HG03159 (cell line): ENCODE measurements around the gene ZNF362.
"Not testable (repeated sequence)": the region's sequence is repeated elsewhere in the genome, so short reads cannot be mapped to it uniquely, and the experiment has no call there.

Experiments
- ATAC-seq: cut with Tn5 transposase; IDR thresholded peaks from one replicate; pipeline ENCODE4 v1.9.1; 2021; ENCODE audit warnings: mild to moderate bottlenecking, moderate library complexity; ENCODE audit not compliant: unreplicated experiment

The ZNF362 gene

DNA sequence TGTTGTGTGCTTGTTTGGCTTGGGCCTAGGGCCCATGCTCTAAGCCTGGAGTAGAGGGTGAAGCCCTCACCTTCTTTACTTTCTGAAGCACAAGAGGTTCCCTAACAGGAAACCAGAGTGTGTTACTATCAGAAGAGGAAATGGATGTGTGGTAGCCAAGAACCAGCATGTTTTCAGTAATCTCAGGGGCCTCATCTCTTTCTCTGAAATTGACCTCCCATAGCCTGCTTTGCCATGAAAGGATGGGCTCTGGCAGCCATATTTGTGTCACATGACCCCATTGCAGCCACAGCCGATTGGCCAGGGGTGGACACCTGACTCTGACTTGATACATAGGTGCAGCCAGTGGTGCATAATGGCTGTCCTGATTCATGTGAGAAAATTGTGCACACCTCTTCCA lies 46.0 kb downstream of the ZNF362 start:
- ATAC-seq = no peak

DNA sequence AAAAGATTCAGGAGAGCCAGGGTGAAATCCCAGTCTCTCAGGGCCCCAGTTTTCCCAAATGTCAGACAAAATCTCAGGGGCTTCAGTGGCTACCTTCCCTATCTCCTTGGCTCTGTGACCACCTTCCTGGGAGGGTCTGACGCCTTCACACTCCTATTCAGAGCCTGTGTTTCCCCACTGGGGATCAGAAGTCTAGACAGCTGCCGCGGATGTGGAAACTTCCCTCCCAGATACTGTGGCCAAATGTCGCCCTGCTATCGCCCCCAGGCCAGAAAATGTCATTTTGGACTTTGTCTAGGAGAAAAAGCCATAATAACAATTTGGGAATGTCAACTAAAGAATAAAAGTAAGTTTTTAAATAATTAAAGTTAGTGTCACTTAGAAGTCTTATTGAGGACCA lies 48.7 kb downstream of the ZNF362 start:
- ATAC-seq = no peak

DNA sequence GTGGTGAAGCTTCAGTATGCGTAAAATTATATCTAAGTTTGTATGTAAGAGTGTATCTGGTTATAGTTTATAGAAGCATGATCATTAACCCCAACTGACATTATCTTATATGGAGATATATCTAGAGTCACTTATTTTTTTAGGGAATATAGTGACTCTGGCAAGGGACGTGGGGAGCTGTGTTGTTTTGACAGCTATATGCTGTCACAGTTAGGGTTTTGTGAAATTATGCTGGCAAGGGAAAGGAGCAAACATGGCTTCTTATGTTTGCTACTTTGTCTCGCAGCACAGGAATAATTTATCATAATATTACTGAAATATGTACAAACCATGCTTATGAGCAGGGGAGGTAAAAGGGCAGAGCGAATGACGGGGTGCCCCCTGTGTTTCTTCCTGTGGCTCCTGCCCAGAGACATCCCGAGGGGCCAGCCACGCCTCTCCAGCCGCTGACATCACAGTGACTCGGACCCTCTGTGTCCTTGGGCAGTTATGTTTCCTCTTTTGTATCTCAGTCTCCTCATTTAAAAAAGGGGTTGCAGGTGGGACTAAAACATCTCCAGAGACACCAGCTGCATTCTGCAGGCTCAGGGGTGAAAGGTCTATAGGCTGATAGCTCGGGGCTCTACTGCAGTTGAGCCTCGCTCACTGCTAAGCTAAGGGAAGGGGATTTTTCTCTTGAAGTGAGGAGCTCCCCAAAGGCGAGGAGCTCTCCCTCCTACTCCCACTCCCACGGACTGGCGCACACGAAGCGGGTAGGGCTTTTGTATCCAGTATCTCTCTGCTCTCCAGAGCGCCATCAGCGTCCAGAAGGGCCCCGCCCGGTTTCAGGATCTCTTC lies 49.7 kb downstream of the ZNF362 start:
- no peak for ATAC-seq

DNA sequence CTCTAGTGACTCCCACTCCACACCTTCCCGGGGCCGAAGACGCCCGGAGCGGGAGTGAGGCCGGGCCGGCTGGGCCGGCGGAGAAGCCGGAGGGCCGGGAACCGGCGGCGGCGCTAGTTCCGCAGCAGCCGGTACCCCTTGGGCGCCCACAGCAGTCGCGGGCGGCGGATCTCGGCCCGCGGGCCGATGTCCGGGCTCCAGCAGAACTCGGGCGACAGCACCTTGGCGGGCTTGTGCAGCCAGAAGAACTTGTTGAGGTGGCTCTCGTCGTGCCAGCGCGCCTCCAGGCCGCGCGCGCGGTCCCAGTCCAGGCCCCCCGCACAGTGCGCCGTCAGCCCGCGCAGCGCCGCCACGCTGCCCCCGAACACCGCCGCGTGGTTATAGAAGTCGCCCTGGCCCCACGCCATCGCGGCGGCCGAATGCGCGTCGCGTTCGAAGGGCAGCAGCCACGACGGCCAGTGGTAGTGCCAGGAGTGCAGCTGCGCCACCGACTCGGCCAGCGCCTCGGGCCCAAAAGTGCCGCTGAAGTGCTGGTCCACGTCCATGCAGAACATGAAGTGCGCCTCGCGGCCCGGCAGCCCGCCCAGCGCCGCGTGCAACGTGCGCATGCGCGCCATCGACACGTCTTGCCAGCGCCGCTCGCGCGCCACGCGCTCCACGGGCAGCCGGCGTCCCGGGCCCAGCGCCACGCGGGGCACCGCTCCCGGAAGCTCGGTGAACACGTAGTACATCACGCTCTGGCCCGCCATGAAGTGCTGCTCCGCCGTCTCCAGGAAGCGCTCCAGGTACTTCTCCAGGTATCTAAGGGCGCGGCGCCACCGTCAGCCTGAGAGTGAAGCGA lies 50.6 kb downstream of the ZNF362 start:
- ATAC-seq = no peak

DNA sequence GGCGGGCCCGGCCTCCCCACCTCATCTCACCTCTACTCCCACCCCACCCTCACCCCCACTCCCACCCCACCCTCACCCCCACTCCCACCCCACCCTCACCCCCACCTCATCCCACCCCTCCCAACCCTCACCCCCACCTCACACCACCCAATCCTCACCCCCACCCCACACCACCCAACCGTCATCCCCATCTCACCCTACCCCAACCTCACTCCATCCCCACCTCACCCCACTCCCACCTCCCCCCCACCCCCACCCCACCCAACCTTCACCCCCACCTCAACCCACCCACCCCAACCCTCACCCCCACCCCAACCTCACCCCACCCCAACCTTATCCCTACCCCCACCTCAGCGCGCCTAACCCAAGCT lies 51.2 kb downstream of the ZNF362 start:
- no peak for ATAC-seq

DNA sequence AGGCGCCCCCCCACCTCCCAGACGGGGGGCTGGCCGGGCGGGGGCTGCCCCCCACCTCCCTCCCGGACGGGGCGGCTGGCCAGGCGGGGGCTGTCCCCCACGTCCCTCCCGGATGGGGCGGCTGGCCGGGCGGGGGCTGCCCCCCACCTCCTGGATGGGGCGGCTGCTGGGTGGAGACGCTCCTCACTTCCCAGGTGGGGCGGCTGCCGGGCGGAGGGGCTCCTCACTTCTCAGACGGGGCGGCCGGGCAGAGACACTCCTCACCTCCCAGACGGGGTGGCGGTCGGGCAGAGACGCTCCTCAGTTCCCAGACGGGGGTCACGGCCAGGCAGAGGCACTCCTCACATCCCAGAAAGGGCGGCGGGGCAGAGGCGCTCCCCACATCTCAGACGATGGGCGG lies 53.1 kb downstream of the ZNF362 start:
- not testable (repeated sequence) for ATAC-seq

DNA sequence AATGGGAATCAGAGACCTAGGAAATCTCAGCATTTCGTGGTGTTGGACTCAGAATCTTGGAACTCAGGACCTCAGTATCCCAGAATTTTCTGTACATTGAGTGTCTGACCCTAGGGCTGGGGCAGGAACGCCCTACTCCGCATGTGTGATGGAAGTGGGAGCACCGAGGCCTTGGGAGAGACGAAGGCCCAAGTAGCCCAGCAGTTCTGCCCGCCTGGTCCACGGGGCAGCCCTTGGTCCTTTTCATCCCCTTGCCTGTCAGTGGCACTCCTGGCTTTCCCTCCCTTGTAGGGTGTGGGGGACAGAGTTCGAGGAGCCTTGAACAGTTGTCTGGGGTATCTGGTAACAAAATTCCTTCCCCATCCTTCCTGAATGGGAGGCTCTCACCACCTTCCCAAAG lies 54.4 kb downstream of the ZNF362 start:
- ATAC-seq = no peak

DNA sequence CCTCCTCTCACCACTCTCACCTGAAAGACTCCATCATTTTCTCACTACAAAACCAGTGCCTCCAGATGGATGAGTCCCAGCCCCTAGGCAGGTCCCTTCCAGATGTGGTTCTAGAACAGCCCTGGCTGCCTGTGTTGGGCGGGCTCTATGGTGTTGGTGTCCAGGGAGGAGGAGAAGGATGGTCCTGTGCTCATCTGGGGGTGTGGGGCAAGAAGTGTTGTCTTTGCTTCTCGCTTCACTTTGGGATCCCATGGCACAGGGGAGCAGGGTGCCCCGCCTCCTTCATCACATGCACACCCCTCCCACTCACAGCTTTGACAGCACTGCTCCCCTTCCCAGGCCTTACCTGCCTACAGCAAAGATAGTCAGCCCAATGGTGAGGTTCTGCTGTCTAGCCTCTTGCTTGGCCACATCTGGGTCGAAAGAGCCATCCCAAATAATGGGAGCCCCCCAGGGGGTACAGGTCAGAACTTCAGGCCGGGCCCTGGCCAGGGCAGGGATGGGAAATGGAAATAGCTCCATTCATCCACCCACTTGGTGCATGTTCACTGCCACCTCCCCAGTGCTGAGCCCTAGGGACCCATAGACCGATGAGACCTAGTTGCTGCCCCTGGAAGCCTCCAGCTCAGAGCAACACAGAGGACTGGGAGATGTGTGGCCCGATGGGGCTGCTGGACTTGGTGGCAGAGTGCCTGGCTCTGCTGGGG lies 55.6 kb downstream of the ZNF362 start:
- ATAC-seq = no peak

DNA sequence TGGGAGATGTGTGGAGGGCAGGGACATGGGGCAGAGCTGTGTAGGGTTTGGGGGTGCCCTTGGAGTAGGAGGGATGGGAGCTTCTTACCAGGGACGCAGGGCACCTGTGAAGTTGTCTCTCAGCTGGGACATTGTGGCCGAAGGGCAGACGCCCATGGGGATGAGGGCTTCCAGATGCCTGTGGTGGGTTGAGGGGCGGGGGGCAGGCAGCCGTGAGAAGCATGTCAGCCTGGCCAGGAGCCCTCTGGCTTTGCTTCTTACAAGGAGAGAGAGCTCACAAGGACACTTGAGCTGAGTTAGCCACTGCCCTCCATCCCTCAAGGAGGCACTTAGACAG lies 56.1 kb downstream of the ZNF362 start:
- ATAC-seq = no peak

DNA sequence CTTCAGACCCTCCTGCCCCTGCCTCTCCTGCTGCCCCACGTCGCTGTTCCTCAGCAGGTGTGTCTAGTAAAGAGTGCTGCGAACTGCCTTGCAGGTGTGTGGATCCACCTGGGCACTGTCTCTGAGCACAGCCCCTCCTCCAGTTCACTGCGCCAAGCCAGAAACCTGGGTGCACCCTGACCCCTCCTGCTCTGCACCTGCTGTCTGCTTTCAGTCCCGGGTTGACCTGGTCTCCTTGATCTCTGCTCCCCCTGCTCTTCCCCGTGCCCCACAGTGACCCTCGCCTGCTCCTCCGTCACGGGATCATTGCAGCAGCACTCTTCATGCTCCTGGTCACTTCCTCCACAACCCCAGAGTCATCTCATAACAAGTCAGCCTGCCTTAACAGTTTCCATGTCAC lies 58.1 kb downstream of the ZNF362 start:
- ATAC-seq = no peak

DNA sequence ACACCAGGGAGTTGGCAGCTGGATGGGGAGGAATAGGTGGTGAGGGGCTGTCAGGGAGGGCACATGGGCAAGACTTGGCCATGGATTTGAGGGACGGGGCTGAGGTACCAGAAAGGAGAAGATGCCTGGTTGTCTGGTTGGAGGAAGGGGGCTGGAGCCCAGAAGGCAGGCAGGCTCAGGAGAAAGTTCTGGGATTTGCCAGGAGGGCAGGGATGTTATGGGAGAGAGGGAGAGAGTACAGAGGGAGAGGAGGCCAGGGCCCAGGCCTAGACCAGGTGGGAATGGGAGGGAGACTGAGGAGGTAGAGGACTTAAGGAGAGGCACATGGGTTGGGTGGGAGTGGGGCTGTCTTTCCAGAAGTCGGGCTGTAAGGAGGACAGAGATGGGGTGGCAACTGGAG lies 60.3 kb downstream of the ZNF362 start:
- ATAC-seq = no peak

DNA sequence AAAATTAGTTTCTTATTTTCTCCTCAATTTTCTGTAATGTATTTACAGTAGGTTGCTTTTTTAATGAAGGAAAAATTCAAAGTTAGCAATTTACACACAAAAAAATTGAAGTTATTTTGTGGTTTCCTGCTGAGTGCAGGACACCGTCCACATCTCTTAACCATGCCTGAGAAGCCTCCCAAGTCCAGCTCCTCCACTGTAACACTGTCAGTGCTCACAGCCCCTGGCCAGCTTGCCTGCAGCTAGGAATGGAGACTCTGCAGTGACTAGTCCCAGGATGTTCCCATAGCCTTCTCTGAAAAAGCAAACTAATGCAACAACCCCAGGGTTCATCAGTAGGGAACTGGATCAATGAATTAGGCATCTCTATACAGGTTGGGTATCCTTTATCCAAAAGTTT lies 61.1 kb downstream of the ZNF362 start:
- ATAC-seq = no peak

DNA sequence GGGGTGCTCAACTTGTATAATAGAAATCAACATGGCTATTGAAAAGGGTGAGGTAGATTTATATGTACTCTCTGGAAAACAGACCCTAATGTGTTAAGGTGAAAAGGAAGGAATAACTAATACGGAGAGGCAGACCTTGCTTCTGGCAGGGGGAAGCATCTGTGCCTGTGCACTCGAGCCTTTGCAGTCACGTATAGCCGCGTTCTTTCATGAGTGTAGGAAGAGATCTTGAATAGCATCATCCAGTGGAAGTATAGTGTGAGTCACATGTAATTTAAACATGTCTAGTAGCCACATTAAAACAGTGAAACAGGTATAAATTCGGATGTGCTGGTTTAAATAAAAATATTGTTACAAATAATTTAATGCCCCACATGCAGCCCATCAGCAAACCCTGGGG lies 61.7 kb downstream of the ZNF362 start:
- no peak for ATAC-seq

DNA sequence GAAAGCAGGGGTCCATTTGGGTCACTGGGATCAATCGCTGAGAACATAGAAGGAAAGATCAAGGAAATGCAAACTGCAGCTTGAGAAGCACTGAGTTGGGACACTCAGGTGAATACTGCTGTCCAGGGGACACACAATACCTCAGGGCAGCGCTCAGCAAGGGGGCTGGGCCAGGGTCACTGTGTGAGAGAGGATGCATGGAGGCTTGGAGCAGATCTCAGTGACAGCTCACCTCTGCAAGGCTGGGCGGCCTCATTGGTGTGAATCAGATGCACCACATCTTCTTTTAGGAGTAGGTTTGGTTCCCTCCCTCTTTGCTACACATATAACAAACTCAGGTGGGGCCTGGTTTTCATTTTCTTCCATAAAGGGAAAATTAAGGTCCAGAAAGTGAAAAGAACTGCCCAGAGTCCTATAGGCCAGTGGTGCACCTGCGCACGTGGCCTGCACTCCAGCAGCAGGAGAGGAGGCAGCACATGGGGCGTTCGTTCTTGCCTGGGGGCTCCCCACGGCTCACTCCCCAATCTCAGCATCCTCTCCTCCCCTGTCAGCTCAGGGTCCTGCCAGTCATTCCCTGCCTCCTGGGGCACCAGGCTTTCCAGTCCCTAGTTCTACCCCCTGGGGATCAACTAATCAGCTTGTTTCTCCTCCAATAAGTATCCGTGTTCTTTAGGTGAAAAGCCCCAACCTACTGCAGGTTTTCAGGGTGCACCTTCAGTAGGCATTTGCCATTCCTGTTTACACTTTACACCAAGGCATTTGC lies 63.1 kb downstream of the ZNF362 start:
- ATAC-seq = no peak

DNA sequence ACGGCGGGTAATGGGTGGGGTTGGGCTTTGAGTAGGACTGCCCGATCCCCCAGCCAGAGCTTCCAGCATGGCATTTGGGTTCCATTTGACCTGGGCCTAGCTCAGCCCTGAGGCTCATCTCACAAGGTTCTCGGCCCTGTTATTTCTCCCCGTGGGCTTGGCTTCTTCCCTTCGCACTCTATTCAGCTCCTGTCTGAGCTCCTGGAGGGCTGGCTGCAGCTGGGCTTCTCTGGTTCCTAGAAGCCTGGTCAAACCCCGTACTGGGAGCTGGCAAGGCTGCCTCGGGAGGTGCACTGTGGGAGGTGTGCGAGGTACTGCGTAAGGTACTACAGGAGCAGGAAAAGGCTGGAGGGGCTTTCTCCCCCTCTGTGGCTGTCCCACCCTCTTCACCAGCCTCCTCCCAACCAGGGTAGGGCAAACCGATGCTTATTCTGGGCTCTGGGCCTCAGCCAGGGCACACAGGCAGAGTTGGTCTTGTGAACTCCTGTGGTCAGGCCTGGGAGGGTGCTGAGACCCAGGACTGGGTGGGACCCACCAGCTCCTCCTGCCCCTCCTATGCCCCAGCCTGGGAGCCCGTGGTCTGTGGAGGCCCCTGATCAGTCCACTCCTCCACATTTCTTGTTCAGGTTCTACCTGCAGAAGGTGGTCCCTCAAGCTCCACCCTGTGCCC lies 63.8 kb downstream of the ZNF362 start:
- ATAC-seq = no peak

DNA sequence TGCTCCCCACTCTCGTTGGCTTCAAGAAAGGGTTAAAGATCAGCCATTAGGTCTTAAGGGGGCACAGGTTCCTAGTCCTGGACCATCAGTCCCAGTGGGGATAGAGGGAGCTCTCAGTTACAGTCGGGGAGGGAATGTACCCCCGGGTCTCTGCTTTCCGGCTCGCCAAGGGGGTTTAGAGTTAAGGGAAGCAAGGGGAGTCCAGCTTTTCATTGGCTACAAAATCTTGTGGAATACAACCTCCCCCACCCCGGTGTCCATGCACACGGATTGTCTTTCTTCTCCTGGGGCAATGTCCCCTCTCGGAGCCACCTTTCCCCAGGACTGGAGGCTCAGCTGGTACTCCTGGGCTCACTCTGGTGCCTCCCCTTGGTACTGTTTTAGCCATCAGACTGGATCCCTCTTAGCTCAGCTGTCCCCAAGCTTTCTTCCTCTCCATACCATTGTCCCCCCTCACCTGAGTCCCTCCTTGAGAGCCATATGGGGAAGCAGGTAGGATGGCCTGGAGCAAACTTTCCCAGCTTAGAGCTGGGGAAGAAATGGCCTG lies 64.4 kb downstream of the ZNF362 start, which contains the start of gene A3GALT2:
Gene A3GALT2 (minus strand): TSS at position 480 of the 547 bp plus-strand sequence. CDS start 0 bp downstream, at position 480.
- ATAC-seq = no peak

DNA sequence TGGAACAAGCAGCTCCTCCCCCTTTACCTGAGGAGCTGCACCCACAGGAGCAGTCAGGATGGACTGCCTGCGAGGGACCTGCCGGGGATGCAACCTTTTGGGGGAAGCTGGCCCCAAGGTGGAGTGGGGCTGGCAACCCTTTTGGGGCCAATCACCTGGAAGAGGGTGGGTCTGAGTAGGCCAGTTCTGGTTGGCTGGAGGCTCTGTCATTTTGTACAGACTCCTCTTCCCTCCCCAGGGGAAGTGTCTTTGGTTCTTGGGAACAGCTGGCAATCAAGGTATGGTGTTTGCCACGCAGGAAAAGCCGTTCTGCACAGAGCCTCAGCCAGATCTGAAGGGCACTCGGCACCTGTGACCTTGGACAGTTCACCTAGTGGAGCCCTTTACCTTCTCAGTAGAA lies 64.9 kb downstream of the ZNF362 start:
- no peak for ATAC-seq

DNA sequence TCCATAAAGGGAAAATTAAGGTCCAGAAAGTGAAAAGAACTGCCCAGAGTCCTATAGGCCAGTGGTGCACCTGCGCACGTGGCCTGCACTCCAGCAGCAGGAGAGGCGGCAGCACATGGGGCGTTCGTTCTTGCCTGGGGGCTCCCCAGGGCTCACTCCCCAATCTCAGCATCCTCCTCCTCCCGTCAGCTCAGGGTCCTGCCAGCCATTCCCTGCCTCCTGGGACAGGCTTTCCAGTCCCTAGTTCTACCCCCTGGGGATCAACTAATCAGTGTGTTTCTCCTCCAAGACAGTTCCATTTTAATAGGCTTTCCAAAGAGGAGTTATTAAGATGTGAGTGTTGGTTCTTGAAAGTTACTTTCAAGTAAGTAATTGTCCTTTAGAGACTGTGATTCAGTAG lies 65.8 kb downstream of the ZNF362 start:
- no peak for ATAC-seq

DNA sequence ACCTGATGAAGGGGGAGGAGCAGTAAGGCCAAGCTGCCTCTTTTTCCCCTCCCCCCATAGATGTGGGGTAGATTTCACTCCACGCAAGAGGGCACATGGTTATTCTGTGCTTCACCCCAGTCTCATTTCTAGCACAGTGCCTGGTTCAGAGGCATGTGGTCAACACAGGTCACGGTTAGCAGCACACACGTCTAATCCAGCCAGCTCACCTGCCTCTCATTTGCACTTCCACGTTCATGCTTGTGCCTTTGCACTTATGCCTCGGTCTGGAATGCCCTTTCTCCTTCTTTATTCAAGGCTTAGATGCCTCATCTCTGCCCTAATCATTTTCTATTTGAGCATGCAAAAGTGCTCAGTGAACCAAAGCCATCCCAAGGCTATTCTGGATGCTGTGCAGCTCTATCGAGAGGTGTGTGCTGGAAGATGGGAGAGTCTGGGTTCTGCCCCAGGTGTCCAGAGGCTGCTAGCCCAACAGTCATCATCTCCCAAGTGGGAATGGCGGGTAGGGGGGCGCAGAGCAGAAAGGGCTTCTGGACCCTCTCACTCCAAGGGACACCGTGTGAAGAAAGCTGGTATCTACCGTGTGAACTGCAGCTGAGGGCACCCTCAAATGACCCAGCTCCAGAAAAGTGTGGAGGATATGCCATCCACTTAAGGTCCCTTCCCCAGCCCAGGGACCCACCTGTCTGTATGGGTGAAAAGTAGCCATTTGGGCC lies 66.7 kb downstream of the ZNF362 start:
- ATAC-seq = no peak
